ENCODE results near the gene EFL1. TPM values are rescaled to one million over a fixed set of nuclear protein-coding genes. Genes with fewer than 3 reads are reported as not detected.
"Not testable (repeated sequence)": the region's sequence is repeated elsewhere in the genome, so short reads cannot be mapped to it uniquely, and the experiment has no call there.

The EFL1 gene
- total RNA-seq, 3 donors from 2014 or later (not counting 1 experiment from before 2014, with no cell fraction given) = 17.1 to 29.6 (median 20.6) TPM

GRCh38 chr15:82292271-82292670 is 29.7 kb upstream of the EFL1 start:
- no peak overlapping the region for H3K27ac ChIP-seq (ENCODE audit: low read length)
- Mint-ChIP-seq H3K27me3 (ENCODE audit: low read depth in 2 of 2) (peaks cover 8 to 13% of the 10 kb centered on the region in 2 donors), H3K4me3 (no peak overlapping the region), H3K36me3 (no peaks in the 10 kb centered on the region), H3K4me1 (peaks cover 0 to 2% of the 10 kb centered on the region in 2 donors), H3K27ac (no peak overlapping the region), H3K9me3 (no peaks in the 10 kb centered on the region)
- no peaks in the 10 kb centered on the region for H3K27me3 ChIP-seq (ENCODE audit: control insufficient read depth, insufficient read depth, low read length)
- TF ChIP-seq CTCF (IDR thresholded peaks at IDR 0.05) = no peak
- DNase-seq = no peak
- H3K4me1 ChIP-seq (ENCODE audit: control insufficient read depth, insufficient read depth, low read length) = no peaks in the 10 kb centered on the region
- no peak overlapping the region for H3K4me3 ChIP-seq (ENCODE audit: low read length)
- no peak for ATAC-seq
- WGBS (ENCODE audit: insufficient coverage) = 91% methylated on average over 5 of the region's 5 CpGs
- no peaks in the 10 kb centered on the region for H3K36me3 ChIP-seq (ENCODE audit: control insufficient read depth, insufficient read depth, low read length)
- intact Hi-C loops (cut with micrococcal nuclease) = no loop called here
- H3K9me3 ChIP-seq (ENCODE audit: control insufficient read depth, insufficient read depth, low read length) = no peaks in the 10 kb centered on the region

GRCh38 chr15:82288202-82288601 is 25.7 kb upstream of the EFL1 start:
- H3K9me3 ChIP-seq (ENCODE audit: control insufficient read depth, insufficient read depth, low read length); DNase-seq; H3K9me3 Mint-ChIP-seq; H3K4me3 Mint-ChIP-seq; ATAC-seq; H3K36me3 Mint-ChIP-seq; H3K27ac ChIP-seq (ENCODE audit: low read length); intact Hi-C loops (cut with micrococcal nuclease); H3K27ac Mint-ChIP-seq; H3K27me3 ChIP-seq (ENCODE audit: control insufficient read depth, insufficient read depth, low read length); H3K4me3 ChIP-seq (ENCODE audit: low read length); H3K36me3 ChIP-seq (ENCODE audit: control insufficient read depth, insufficient read depth, low read length); H3K4me1 Mint-ChIP-seq: not testable (repeated sequence)
- H3K4me1 ChIP-seq (ENCODE audit: control insufficient read depth, insufficient read depth, low read length) = peaks cover 12% of the 10 kb centered on the region
- peaks cover 12 to 13% of the 10 kb centered on the region in 2 donors for H3K27me3 Mint-ChIP-seq (ENCODE audit: low read depth in 2 of 2)
- WGBS (ENCODE audit: insufficient coverage) = no CpG with 5 or more reads among the region's 2 CpGs

GRCh38 chr15:82286475-82286874 is 23.9 kb upstream of the EFL1 start:
- peaks cover 12% of the 10 kb centered on the region for H3K4me1 ChIP-seq (ENCODE audit: control insufficient read depth, insufficient read depth, low read length)
- H3K27me3 ChIP-seq (ENCODE audit: control insufficient read depth, insufficient read depth, low read length); H3K27ac ChIP-seq (ENCODE audit: low read length); H3K4me3 ChIP-seq (ENCODE audit: low read length); ATAC-seq; intact Hi-C loops (cut with micrococcal nuclease); H3K4me3 Mint-ChIP-seq; H3K36me3 ChIP-seq (ENCODE audit: control insufficient read depth, insufficient read depth, low read length); H3K9me3 ChIP-seq (ENCODE audit: control insufficient read depth, insufficient read depth, low read length); H3K9me3 Mint-ChIP-seq; H3K36me3 Mint-ChIP-seq; H3K4me1 Mint-ChIP-seq; H3K27ac Mint-ChIP-seq: not testable (repeated sequence)
- peaks cover 12 to 13% of the 10 kb centered on the region in 2 donors for H3K27me3 Mint-ChIP-seq (ENCODE audit: low read depth in 2 of 2)
- 35% methylated on average over 4 of the region's 4 CpGs for WGBS (ENCODE audit: insufficient coverage)
- DNase-seq = peak in 1 of 2 donors; percentile 39

GRCh38 chr15:82284381-82284780 is 21.8 kb upstream of the EFL1 start:
- H3K4me3 ChIP-seq (ENCODE audit: low read length); ATAC-seq; intact Hi-C loops (cut with micrococcal nuclease); H3K36me3 ChIP-seq (ENCODE audit: control insufficient read depth, insufficient read depth, low read length); DNase-seq; H3K4me3 Mint-ChIP-seq; H3K27me3 ChIP-seq (ENCODE audit: control insufficient read depth, insufficient read depth, low read length); H3K27ac ChIP-seq (ENCODE audit: low read length); H3K4me1 Mint-ChIP-seq; H3K36me3 Mint-ChIP-seq; H3K27ac Mint-ChIP-seq; H3K9me3 Mint-ChIP-seq; H3K9me3 ChIP-seq (ENCODE audit: control insufficient read depth, insufficient read depth, low read length): not testable (repeated sequence)
- no CpG with 5 or more reads among the region's 2 CpGs for WGBS (ENCODE audit: insufficient coverage)
- peaks cover 12% of the 10 kb centered on the region for H3K4me1 ChIP-seq (ENCODE audit: control insufficient read depth, insufficient read depth, low read length)
- peaks cover 8 to 13% of the 10 kb centered on the region in 2 donors for H3K27me3 Mint-ChIP-seq (ENCODE audit: low read depth in 2 of 2)

- intact Hi-C loops (cut with micrococcal nuclease); ATAC-seq; H3K36me3 ChIP-seq (ENCODE audit: control insufficient read depth, insufficient read depth, low read length); DNase-seq; H3K4me1 Mint-ChIP-seq; H3K27me3 ChIP-seq (ENCODE audit: control insufficient read depth, insufficient read depth, low read length); H3K27ac Mint-ChIP-seq; H3K36me3 Mint-ChIP-seq; H3K27ac ChIP-seq (ENCODE audit: low read length); H3K9me3 ChIP-seq (ENCODE audit: control insufficient read depth, insufficient read depth, low read length); H3K4me3 Mint-ChIP-seq; H3K9me3 Mint-ChIP-seq; H3K4me3 ChIP-seq (ENCODE audit: low read length): not testable (repeated sequence)
- 93% methylated on average over 4 of the region's 4 CpGs for WGBS (ENCODE audit: insufficient coverage)
- H3K27me3 Mint-ChIP-seq (ENCODE audit: low read depth in 2 of 2) = peaks cover 16 to 22% of the 10 kb centered on the region in 2 donors
- H3K4me1 ChIP-seq (ENCODE audit: control insufficient read depth, insufficient read depth, low read length) = peaks cover 12% of the 10 kb centered on the region
These were observed 19.9 kb upstream of the EFL1 start for GRCh38 chr15:82282386-82282785.

- H3K4me1 ChIP-seq (ENCODE audit: control insufficient read depth, insufficient read depth, low read length); H3K27ac ChIP-seq (ENCODE audit: low read length); H3K27me3 ChIP-seq (ENCODE audit: control insufficient read depth, insufficient read depth, low read length); H3K27ac Mint-ChIP-seq; H3K4me3 ChIP-seq (ENCODE audit: low read length); H3K4me3 Mint-ChIP-seq; intact Hi-C loops (cut with micrococcal nuclease); DNase-seq; ATAC-seq; H3K36me3 Mint-ChIP-seq; H3K9me3 ChIP-seq (ENCODE audit: control insufficient read depth, insufficient read depth, low read length); H3K4me1 Mint-ChIP-seq; H3K36me3 ChIP-seq (ENCODE audit: control insufficient read depth, insufficient read depth, low read length); H3K9me3 Mint-ChIP-seq: not testable (repeated sequence)
- peaks cover 13 to 27% of the 10 kb centered on the region in 2 donors for H3K27me3 Mint-ChIP-seq (ENCODE audit: low read depth in 2 of 2)
These were observed 18.7 kb upstream of the EFL1 start for GRCh38 chr15:82281276-82281675.

Data from natural killer cell (primary cell).